Common myeloid progenitor, CD34-positive (primary cell): ENCODE results near the gene TEAD1.

Experiments used
- CTCF ChIA-PET: fragments of 350-600 bp; sonication (Branson Sonifier 250); formaldehyde crosslinking; loops from one replicate; lab custom pipeline; 2021; ENCODE audit warnings: antibody characterized with exemption; lab: Charles Lee
- POLR2A ChIA-PET: fragments of 350-600 bp; sonication (Branson Sonifier 250); formaldehyde crosslinking; loops from one replicate; lab custom pipeline; 2021; ENCODE audit warnings: antibody characterized with exemption; lab: Charles Lee
- DNase-seq, 3 donors: peaks; one replicate each; pipeline versions ENCODE4 v3.0.0 to v3.0.0-alpha.2; 2013
- H3K27ac ChIP-seq, 2 experiments: 1 replicate in 1 of 2; 2 replicates in 1 of 2; pipeline ENCODE4 v1.7.0; 2013; ENCODE audit warnings: inconsistent platforms in 2 of 2, low read length in 2 of 2, mild to moderate bottlenecking in 2 of 2, low read depth in 1 of 2, moderate library complexity in 1 of 2; ENCODE audit not compliant: severe bottlenecking in 2 of 2, insufficient read depth in 1 of 2, poor library complexity in 1 of 2
- H3K27me3 ChIP-seq, 5 experiments: replicated peaks in 2 of 5; 1 replicate in 3 of 5; 2 replicates in 2 of 5; pipeline versions ENCODE4 v1.6.1 to v1.7.0; 2013; ENCODE audit warnings: low read length in 4 of 5, mild to moderate bottlenecking in 2 of 5, moderate library complexity in 2 of 5, inconsistent platforms in 1 of 5; ENCODE audit not compliant: insufficient read depth in 5 of 5, control insufficient read depth in 4 of 5
- H3K36me3 ChIP-seq, 4 experiments: 1 replicate in 2 of 4; 2 replicates in 2 of 4; pipeline versions ENCODE4 v1.6.1 to v1.7.0; 2013; ENCODE audit warnings: low read length in 3 of 4, control low read depth in 1 of 4, mild to moderate bottlenecking in 1 of 4; ENCODE audit not compliant: control insufficient read depth in 4 of 4, insufficient read depth in 4 of 4
- H3K4me1 ChIP-seq, 4 experiments: 1 replicate in 3 of 4; 2 replicates in 1 of 4; pipeline versions ENCODE4 v1.6.1 to v1.7.1; 2013; ENCODE audit warnings: low read length in 3 of 4, mild to moderate bottlenecking in 3 of 4, control low read depth in 1 of 4, inconsistent platforms in 1 of 4, moderate library complexity in 1 of 4; ENCODE audit not compliant: control insufficient read depth in 4 of 4, insufficient read depth in 4 of 4; ENCODE audit errors: control extremely low read depth in 1 of 4
- H3K4me3 ChIP-seq, 7 experiments: 1 replicate in 4 of 7; 2 replicates in 3 of 7; pipeline versions ENCODE4 v1.5.1 to v1.7.0; 2013; ENCODE audit warnings: mild to moderate bottlenecking in 7 of 7, low read length in 6 of 7, moderate library complexity in 6 of 7, inconsistent platforms in 2 of 7, low read depth in 2 of 7, control low read depth in 1 of 7; ENCODE audit not compliant: insufficient read depth in 4 of 7, control insufficient read depth in 1 of 7; ENCODE audit errors: extremely low read depth in 1 of 7
- H3K9me3 ChIP-seq, 5 experiments: 1 replicate in 4 of 5; 2 replicates in 1 of 5; pipeline versions ENCODE4 v1.6.1 to v1.7.1; 2013; ENCODE audit warnings: low read length in 4 of 5, mild to moderate bottlenecking in 2 of 5, inconsistent platforms in 1 of 5, low read depth in 1 of 5, moderate library complexity in 1 of 5; ENCODE audit not compliant: control insufficient read depth in 4 of 5, insufficient read depth in 2 of 5; ENCODE audit errors: control extremely low read depth in 1 of 5
- WGBS: methylation state at CpG from one replicate; pipeline ENCODE4 v1.1.5; 2013; ENCODE audit not compliant: insufficient coverage; 5-methylcytosine and 5-hydroxymethylcytosine counted together

Gene TEAD1

DNA sequence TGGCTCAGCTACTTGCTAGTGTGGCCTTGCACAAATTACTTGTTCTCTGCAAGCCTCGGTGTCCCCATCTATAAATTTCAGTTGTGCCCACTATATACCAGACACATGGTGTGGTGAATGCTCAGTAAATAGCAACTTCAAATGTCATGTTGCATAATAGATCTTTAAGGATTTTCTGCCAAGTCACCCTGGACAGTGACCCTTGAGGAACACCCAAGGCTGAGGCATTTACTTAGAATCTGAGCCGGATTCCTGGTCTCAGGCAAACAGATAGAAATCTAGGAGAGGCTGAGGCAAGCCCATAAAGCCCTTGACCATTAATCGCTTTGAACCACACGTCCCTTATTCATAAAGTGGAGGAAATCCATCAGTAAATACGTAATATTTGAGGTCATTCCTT is 9.7 kb downstream of the TEAD1 start:
- H3K27ac ChIP-seq = no peak overlapping the region
- CTCF ChIA-PET = no interaction called here
- peaks cover 0 to 3% (median 1%) of the 10 kb centered on the region in 5 experiments for H3K9me3 ChIP-seq
- H3K36me3 ChIP-seq = no peaks in the 10 kb centered on the region
- H3K4me3 ChIP-seq = no peak overlapping the region
- peaks cover 0 to 3% (median 1%) of the 10 kb centered on the region in 4 experiments for H3K4me1 ChIP-seq
- 96% methylated on average over 5 of the region's 5 CpGs for WGBS
- POLR2A ChIA-PET = no interaction called here
- peaks cover 48 to 99% (median 59%) of the 10 kb centered on the region in 5 experiments for H3K27me3 ChIP-seq
- DNase-seq = no peak

DNA sequence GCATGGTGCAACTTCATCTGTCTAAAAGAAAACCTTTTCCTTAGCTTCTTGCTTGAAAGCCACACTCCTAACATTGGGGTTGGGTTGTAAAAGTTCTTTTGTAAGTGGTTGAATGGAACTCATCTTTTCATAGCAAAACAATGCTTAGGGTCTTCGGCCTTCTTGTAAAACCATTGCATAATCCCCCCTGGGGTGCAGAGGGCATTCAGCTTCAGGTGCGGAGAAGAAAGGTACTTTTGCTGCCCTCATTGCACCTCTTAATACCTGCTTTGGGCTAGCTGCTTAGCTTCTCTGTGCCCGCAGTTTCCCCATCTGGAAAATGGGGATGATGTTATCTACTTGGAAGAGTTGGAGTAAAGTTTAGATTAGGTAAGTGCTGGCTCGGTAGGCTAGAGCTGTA is 10.1 kb downstream of the TEAD1 start:
- ChIA-PET POLR2A (no interaction called here), CTCF (no interaction called here)
- H3K9me3 ChIP-seq = peaks cover 0 to 3% (median 1%) of the 10 kb centered on the region in 5 experiments
- peaks cover 44 to 99% (median 55%) of the 10 kb centered on the region in 5 experiments for H3K27me3 ChIP-seq
- WGBS = 95% methylated on average over 2 of the region's 4 CpGs
- H3K36me3 ChIP-seq = no peaks in the 10 kb centered on the region
- no peak overlapping the region for H3K27ac ChIP-seq
- no peak overlapping the region for H3K4me3 ChIP-seq
- no peak for DNase-seq
- H3K4me1 ChIP-seq = peaks cover 0 to 3% (median 1%) of the 10 kb centered on the region in 4 experiments

DNA sequence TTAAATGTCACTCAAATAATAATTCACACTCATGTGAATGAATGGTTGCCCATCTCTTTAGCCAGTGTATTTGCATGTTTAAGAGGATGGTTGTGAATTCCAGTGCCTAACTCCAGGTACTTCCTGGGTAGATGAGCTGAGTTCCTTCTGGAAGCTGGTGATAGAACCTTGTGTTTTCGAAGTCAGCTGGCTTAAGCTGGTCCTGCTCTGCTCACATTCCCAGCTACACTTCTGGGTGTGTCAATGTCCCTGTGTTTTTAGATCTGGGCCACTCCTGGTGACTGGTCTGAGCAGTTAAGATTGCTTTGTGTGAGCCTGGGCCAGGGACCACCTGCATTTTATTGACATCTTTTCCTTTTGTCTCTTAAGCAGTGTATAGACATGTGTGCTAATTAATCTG is 10.6 kb downstream of the TEAD1 start:
- H3K27me3 ChIP-seq = peaks cover 39 to 99% (median 58%) of the 10 kb centered on the region in 5 experiments
- H3K4me1 ChIP-seq = peaks cover 0 to 3% (median 1%) of the 10 kb centered on the region in 4 experiments
- ChIA-PET CTCF (no interaction called here), POLR2A (no interaction called here)
- no peak overlapping the region for H3K27ac ChIP-seq
- WGBS = no CpG with 5 or more reads among the region's 1 CpG
- H3K9me3 ChIP-seq = peaks cover 0 to 3% (median 0%) of the 10 kb centered on the region in 5 experiments
- no peak for DNase-seq
- no peaks in the 10 kb centered on the region for H3K36me3 ChIP-seq
- H3K4me3 ChIP-seq = no peak overlapping the region

DNA sequence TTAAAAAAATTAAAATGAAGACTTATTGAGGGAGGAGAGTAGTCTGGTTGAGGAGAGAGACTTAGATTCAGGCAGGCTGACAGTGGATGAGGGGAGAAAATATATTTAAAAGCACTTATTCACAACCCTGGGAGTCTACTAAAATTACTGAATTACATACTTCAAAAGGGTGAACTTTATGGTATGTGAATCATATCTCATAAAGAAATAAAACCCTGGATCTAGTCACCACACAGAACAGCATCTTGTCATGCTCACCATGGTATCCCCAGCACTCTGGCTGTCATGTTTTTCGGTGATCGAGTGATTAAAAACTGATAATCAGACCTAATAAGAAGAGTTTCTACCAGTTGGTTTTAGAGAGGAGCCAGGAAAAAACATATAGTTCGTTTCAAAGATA is 11.0 kb downstream of the TEAD1 start:
- Histone ChIP-seq H3K27ac (no peak overlapping the region), H3K27me3 (peaks cover 40 to 98% (median 58%) of the 10 kb centered on the region in 5 experiments), H3K36me3 (no peaks in the 10 kb centered on the region), H3K9me3 (peaks cover 0 to 3% (median 0%) of the 10 kb centered on the region in 5 experiments), H3K4me3 (no peak overlapping the region), H3K4me1 (peaks cover 0 to 3% (median 1%) of the 10 kb centered on the region in 4 experiments)
- DNase-seq = no peak
- ChIA-PET CTCF (no interaction called here), POLR2A (no interaction called here)
- no CpG with 5 or more reads among the region's 3 CpGs for WGBS

DNA sequence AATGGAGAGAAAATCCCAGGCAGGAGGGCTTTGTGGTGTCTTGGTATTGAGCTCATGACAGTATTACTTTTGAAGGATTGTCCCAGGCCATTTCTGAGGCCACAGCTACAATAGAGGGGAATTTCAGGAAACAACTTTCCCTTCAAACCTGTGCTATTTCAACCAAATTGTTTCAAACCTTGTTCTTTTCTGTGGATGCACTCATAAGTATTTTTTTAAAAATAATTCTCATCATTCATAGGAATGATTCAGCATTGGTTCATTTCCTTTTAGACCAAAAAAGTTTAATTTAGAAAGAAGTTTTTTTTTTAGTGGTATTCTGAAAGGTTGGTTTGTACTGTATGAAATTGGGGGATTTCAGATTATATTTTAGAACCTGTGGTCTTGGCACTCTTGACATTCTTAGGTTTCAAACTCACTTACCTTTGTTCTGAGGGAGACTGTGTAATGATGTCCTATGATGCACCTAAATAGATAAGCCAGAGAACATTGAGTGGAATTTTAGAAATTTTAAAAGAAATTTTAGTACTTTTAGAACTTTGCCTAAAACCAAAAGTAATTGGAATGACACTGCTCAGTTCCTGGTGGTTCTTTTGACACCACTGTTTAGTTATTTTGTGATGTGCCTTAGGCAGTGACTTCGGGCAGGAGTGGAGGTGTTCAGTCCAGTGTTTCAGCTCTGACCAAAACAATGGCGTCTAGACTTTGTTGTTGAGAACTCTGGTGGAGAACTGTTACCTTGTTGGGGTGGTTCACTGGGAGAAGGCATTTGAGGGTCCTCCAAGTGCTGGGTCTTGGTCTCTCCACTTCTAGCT is 12.2 kb downstream of the TEAD1 start:
- Histone ChIP-seq H3K4me3 (no peak overlapping the region), H3K27ac (no peak overlapping the region), H3K9me3 (peaks cover 0 to 3% (median 0%) of the 10 kb centered on the region in 5 experiments), H3K27me3 (peaks cover 41 to 98% (median 52%) of the 10 kb centered on the region in 5 experiments), H3K4me1 (no peaks in the 10 kb centered on the region), H3K36me3 (no peaks in the 10 kb centered on the region)
- no peak for DNase-seq
- ChIA-PET POLR2A (no interaction called here), CTCF (no interaction called here)
- WGBS = 100% methylated on average over 2 of the region's 2 CpGs

DNA sequence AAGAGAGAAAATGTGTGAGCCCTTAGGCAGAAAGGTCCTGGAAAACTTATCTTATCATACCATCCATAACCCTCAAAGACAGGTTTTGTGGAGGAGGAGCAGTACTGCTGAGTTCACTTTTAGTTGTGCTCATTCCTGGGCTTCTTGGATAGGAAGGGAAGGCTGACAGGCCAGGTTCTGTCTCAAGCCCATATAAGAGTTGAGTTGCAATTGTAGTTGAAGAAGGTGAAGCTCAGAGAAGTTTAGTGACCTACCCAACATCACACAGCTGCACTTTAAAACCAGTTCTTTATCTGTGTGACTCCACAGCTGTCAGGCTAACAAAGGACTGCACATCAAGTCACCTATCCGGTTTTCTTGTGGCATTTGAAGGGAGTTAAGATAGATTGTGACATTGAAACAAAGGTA is 13.0 kb downstream of the TEAD1 start:
- no CpG with 5 or more reads among the region's 1 CpG for WGBS

DNA sequence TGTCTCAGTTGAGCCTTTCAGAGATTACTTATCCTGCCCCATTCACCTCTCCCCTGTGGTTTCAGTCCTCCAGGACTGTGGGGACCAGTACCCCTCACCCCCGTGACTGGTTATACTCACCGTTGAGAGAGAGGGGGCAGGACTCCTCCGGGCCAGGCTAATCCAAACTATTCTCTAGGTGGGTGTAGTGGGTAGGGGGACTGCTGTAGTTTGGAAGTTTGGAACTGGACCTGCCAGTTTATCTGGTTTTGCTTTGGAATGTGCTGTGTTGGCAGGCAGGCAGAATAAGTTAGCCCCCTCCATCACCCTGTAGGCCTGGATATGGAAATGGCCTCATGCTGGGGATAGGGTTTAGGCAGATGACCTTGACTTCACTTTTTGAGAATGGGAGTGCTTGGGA is 13.5 kb downstream of the TEAD1 start:
- H3K27ac ChIP-seq = no peak overlapping the region
- H3K27me3 ChIP-seq = peaks cover 37 to 98% (median 55%) of the 10 kb centered on the region in 5 experiments
- no peaks in the 10 kb centered on the region for H3K4me1 ChIP-seq
- peaks cover 0 to 3% (median 0%) of the 10 kb centered on the region in 5 experiments for H3K9me3 ChIP-seq
- no peak overlapping the region for H3K4me3 ChIP-seq
- ChIA-PET POLR2A (no interaction called here), CTCF (no interaction called here)
- no peaks in the 10 kb centered on the region for H3K36me3 ChIP-seq
- 28% methylated on average over 2 of the region's 3 CpGs for WGBS
- no peak for DNase-seq

More for the DNA sequence above, 13.0 kb downstream of the TEAD1 start:
- CTCF ChIA-PET = no interaction called here
- Histone ChIP-seq H3K27me3 (peaks cover 37 to 98% (median 55%) of the 10 kb centered on the region in 5 experiments), H3K4me1 (no peaks in the 10 kb centered on the region), H3K27ac (no peak overlapping the region), H3K9me3 (peaks cover 0 to 3% (median 0%) of the 10 kb centered on the region in 5 experiments), H3K36me3 (no peaks in the 10 kb centered on the region), H3K4me3 (no peak overlapping the region)
- POLR2A ChIA-PET = no interaction called here
- no peak for DNase-seq
